HepG2 (cell line): ENCODE measurements around the gene ACTR10. TPM values are rescaled to one million over a fixed set of nuclear protein-coding genes. Genes with fewer than 3 reads are reported as not detected.
A peak's percentile ranks its signal among the peaks of the same experiment; 100 is the strongest.

ENCODE experiments used
- ARID2 ChIP-seq: sonication (generic); formaldehyde crosslinking; IDR thresholded peaks from 2 replicates; pipeline ENCODE4 v1.8.1; 2022; ENCODE audit warnings: mild to moderate bottlenecking, missing genetic modification reagents, borderline replicate concordance
- ASH2L ChIP-seq: fragments of 300-600, 200-600 bp; sonication (generic); IDR thresholded peaks from 2 replicates; pipeline ENCODE4 v1.7.0; 2017; ENCODE audit warnings: low read depth, mild to moderate bottlenecking, moderate library complexity, mixed read lengths, low read length; ENCODE audit not compliant: insufficient read length
- CC2D1A ChIP-seq: sonication (generic); formaldehyde crosslinking; IDR thresholded peaks from 2 replicates; pipeline ENCODE4 v1.8.1; 2023; ENCODE audit warnings: mild to moderate bottlenecking, missing genetic modification reagents
- ELF4 ChIP-seq: sonication (generic); formaldehyde crosslinking; IDR thresholded peaks from 2 replicates; pipeline ENCODE4 v1.5.0; 2020; ENCODE audit warnings: missing genetic modification reagents, mild to moderate bottlenecking, moderate library complexity, borderline replicate concordance
- FOSL2 ChIP-seq: sonication (generic); formaldehyde crosslinking; IDR thresholded peaks from 2 replicates; pipeline ENCODE4 v1.4.0; 2020; ENCODE audit warnings: missing genetic modification reagents
- HNRNPLL ChIP-seq: fragments of 200-400 bp; formaldehyde crosslinking; IDR thresholded peaks from 2 replicates; pipeline ENCODE4 v1.6.1; 2017; ENCODE audit warnings: mild to moderate bottlenecking, low read depth, low read length; ENCODE audit not compliant: poor library complexity, severe bottlenecking
- ISL2 ChIP-seq: sonication (generic); formaldehyde crosslinking; IDR thresholded peaks from 2 replicates; pipeline ENCODE4 v1.5.0; 2020; ENCODE audit warnings: missing genetic modification reagents
- KAT8 ChIP-seq: IDR thresholded peaks from 2 replicates; pipeline ENCODE4 v1.6.1; 2016; ENCODE audit warnings: missing genetic modification reagents, missing compliant biosample characterization
- KDM4B ChIP-seq: sonication (generic); formaldehyde crosslinking; IDR thresholded peaks from 2 replicates; pipeline ENCODE4 v1.4.0; 2020; ENCODE audit warnings: missing genetic modification reagents
- KLF11 ChIP-seq: IDR thresholded peaks from 2 replicates; pipeline ENCODE4 v1.6.1; 2016; ENCODE audit warnings: missing compliant biosample characterization
- KLF12 ChIP-seq: sonication (generic); formaldehyde crosslinking; IDR thresholded peaks from 2 replicates; pipeline ENCODE4 v1.4.0; 2020; ENCODE audit warnings: missing genetic modification reagents, borderline replicate concordance
- KMT2B ChIP-seq: IDR thresholded peaks from 2 replicates; pipeline ENCODE4 v1.6.1; 2016; ENCODE audit warnings: missing genetic modification reagents, missing compliant biosample characterization
- LCORL ChIP-seq, 2 experiments: fragments of 450-650 bp in 1 of 2; sonication (generic) in 1 of 2; formaldehyde crosslinking in 1 of 2; IDR thresholded peaks; 2 replicates each; pipeline versions ENCODE4 v1.5.0 to v1.6.1; 2017 to 2020; ENCODE audit warnings: antibody characterized with exemption in 1 of 2, missing genetic modification reagents in 1 of 2
- MIER2 ChIP-seq: IDR thresholded peaks from 2 replicates; pipeline ENCODE4 v1.6.1; 2016; ENCODE audit warnings: missing biosample characterization, missing genetic modification reagents
- MLX ChIP-seq: IDR thresholded peaks from 2 replicates; pipeline ENCODE4 v1.6.1; 2016
- NCOA1 ChIP-seq: sonication (generic); formaldehyde crosslinking; IDR thresholded peaks from 2 replicates; pipeline ENCODE4 v1.9.0; 2021; ENCODE audit warnings: missing genetic modification reagents
- POGZ ChIP-seq: sonication (generic); formaldehyde crosslinking; IDR thresholded peaks from 2 replicates; pipeline ENCODE4 v1.4.0; 2020; ENCODE audit warnings: mild to moderate bottlenecking, missing genetic modification reagents
- RELA ChIP-seq: sonication (generic); formaldehyde crosslinking; IDR thresholded peaks from 2 replicates; pipeline ENCODE4 v1.4.0; 2020; ENCODE audit warnings: missing genetic modification reagents
- TARDBP ChIP-seq: sonication (generic); formaldehyde crosslinking; IDR thresholded peaks from 2 replicates; pipeline ENCODE4 v1.8.0; 2022; ENCODE audit warnings: mild to moderate bottlenecking, missing genetic modification reagents
- TSC22D2 ChIP-seq: sonication (generic); formaldehyde crosslinking; IDR thresholded peaks from 2 replicates; pipeline ENCODE4 v1.5.1; 2020; ENCODE audit warnings: missing genetic modification reagents, mild to moderate bottlenecking, borderline replicate concordance
- ZBTB4 ChIP-seq: sonication (generic); formaldehyde crosslinking; IDR thresholded peaks from 2 replicates; pipeline ENCODE4 v1.4.0; 2020; ENCODE audit warnings: missing genetic modification reagents, mild to moderate bottlenecking, borderline replicate concordance
- ZGPAT ChIP-seq: IDR thresholded peaks from 2 replicates; pipeline ENCODE4 v1.6.1; 2016; ENCODE audit warnings: mild to moderate bottlenecking
- ZKSCAN8 ChIP-seq: IDR thresholded peaks from 2 replicates; pipeline ENCODE4 v1.6.1; 2016; ENCODE audit warnings: borderline replicate concordance, missing genetic modification reagents, missing compliant biosample characterization
- ZMYM4 ChIP-seq: sonication (generic); formaldehyde crosslinking; IDR thresholded peaks from 2 replicates; pipeline ENCODE4 v1.8.1; 2023; ENCODE audit warnings: mild to moderate bottlenecking, missing genetic modification reagents
- ZNF557 ChIP-seq: sonication (generic); formaldehyde crosslinking; IDR thresholded peaks from 2 replicates; pipeline ENCODE4 v1.4.0; 2020; ENCODE audit warnings: missing genetic modification reagents
- polyA plus RNA-seq, 8 experiments: library from polyadenylated mRNA; depleted of rRNA in 3 of 8; stranded (reverse) in 7 of 8; unstranded in 1 of 8; fragments of >200 nt; fragmentation: Illumina TruSeq in 4 of 8; extraction: Trizol in 4 of 8; gene quantifications; 2 replicates each; pipeline versions ENCODE4 v1.2.1 to v1.2.3, GENCODE V29; 2011 to 2016; ENCODE audit warnings: low read depth in 4 of 8, missing spikeins in 1 of 8, mixed read lengths in 1 of 8; ENCODE audit not compliant: insufficient read depth in 1 of 8
- total RNA-seq, 5 experiments: library from RNA; depleted of rRNA; stranded (reverse); fragments of >200 nt; fragmentation: Illumina TruSeq; extraction: Trizol; gene quantifications; 2 replicates each; pipeline ENCODE4 v1.2.3, GENCODE V29; 2016; ENCODE audit warnings: low read depth in 1 of 5

ACTR10 gene
- total and polyA plus RNA-seq, 2 of the 13 experiments (the other 11 are each of a cell fraction or from before 2014, with no cell fraction given), result 30.0 to 41.3 TPM

- TF ChIP-seq ZGPAT (peak; percentile 74), KDM4B (no peak), POGZ (CRISPR knock-in tag) (peak; percentile 20; the same call in 1 of the 2 replicates), TSC22D2 (CRISPR knock-in tag) (peak; percentile 38; the same call in 1 of the 2 replicates), HNRNPLL (no peak), ZKSCAN8 (CRISPR knock-in tag) (0 out of 2 replicates have a peak, but pooled peaks have one; percentile 37), ZNF557 (CRISPR knock-in tag) (no peak), ASH2L (peak; percentile 72), ZBTB4 (no peak), LCORL (IDR thresholded peaks at IDR 0.05) (no peak), LCORL (CRISPR knock-in tag; IDR thresholded peaks at IDR 0.05) (peak; percentile 43; the same call in 1 of the 2 replicates), ISL2 (peak; percentile 50), RELA (CRISPR knock-in tag) (no peak), NCOA1 (0 out of 2 replicates have a peak, but pooled peaks have one; percentile 38), KLF11 (CRISPR knock-in tag) (0 out of 2 replicates have a peak, but pooled peaks have one; percentile 30), ARID2 (CRISPR knock-in tag) (no peak), KLF12 (CRISPR knock-in tag) (0 out of 2 replicates have a peak, but pooled peaks have one; percentile 39), KAT8 (CRISPR knock-in tag) (peak; percentile 44; the same call in 1 of the 2 replicates), TARDBP (CRISPR knock-in tag) (peak; percentile 33; the same call in 1 of the 2 replicates), ELF4 (CRISPR knock-in tag) (peak; percentile 65; the same call in 1 of the 2 replicates), MIER2 (CRISPR knock-in tag) (0 out of 2 replicates have a peak, but pooled peaks have one; percentile 38), FOSL2 (CRISPR knock-in tag) (peak; percentile 30; the same call in 1 of the 2 replicates), KMT2B (CRISPR knock-in tag) (peak; percentile 73), MLX (CRISPR knock-in tag) (0 out of 2 replicates have a peak, but pooled peaks have one; percentile 44), ZMYM4 (CRISPR knock-in tag) (peak; percentile 55; the same call in 1 of the 2 replicates), CC2D1A (CRISPR knock-in tag) (no peak)
These were observed 39.6 kb downstream of the ACTR10 start (continued) for GRCh38 chr14:58239244-58240195.
